ENCODE measurements around the gene PDE5A. TPM values are rescaled to one million over a fixed set of nuclear protein-coding genes. Genes with fewer than 3 reads are reported as not detected.
"Not testable (repeated sequence)": the region's sequence is repeated elsewhere in the genome, so short reads cannot be mapped to it uniquely, and the experiment has no call there.

Gene PDE5A
- total RNA-seq, 1 experiment from 2014 or later = 0.89 TPM

DNA sequence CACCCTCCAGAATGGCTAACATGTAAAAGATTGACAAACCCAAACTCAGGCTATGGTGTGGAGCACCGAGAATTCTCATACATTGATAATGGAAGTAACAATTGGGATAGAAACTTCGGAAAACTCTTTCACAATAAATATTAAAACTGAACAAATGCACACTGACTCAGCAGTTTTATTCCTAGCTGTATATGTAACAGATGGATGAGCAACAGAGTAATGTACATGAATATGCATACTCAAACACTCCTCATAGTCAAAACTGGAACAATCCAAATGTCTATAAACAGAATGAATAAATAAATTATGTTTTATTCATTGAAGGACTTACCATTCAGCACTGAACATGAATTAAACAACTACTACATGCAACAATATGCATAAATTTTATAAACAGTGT, 37.1 kb upstream of the PDE5A start:
- ChIA-PET POLR2A (no interaction called here), CTCF (interaction anchor here (0.7 to 1.1 kb wide), 2 partner anchors 37 to 1538 kb away, joined by 3 to 4 read pairs; partner anchors contain the start of gene PDE5A)
- no peaks in the 10 kb centered on the region for H3K27me3 Mint-ChIP-seq (ENCODE audit: insufficient read depth, unreplicated experiment)
- intact Hi-C loops (cut with micrococcal nuclease) = no loop called here
- no peak overlapping the region for H3K27ac Mint-ChIP-seq (ENCODE audit: low read depth, unreplicated experiment)
- H3K9me3 Mint-ChIP-seq (ENCODE audit: unreplicated experiment) = no peaks in the 10 kb centered on the region
- TF ChIP-seq CTCF (IDR thresholded peaks at IDR 0.05; ENCODE audit: unreplicated experiment) = no peak
- no peaks in the 10 kb centered on the region for H3K4me1 Mint-ChIP-seq (ENCODE audit: insufficient read depth, unreplicated experiment)
- no TSS peak for BruUV-seq (replicated peaks)
- no peak for DNase-seq (ENCODE audit: unreplicated experiment)
- H3K36me3 Mint-ChIP-seq (ENCODE audit: insufficient read depth, unreplicated experiment) = no peaks in the 10 kb centered on the region
- H3K4me3 Mint-ChIP-seq (ENCODE audit: unreplicated experiment) = no peak overlapping the region

- no peak for DNase-seq (ENCODE audit: unreplicated experiment)
- H3K27me3 Mint-ChIP-seq (ENCODE audit: insufficient read depth, unreplicated experiment) = no peaks in the 10 kb centered on the region
- H3K4me3 Mint-ChIP-seq (ENCODE audit: unreplicated experiment) = no peak overlapping the region
- BruUV-seq (replicated peaks) = no TSS peak
- ChIA-PET CTCF (interaction anchor here (0.6 to 1.5 kb wide), 4 partner anchors 23 to 124 kb away, joined by 4 to 7 read pairs (median 4); partner anchors contain the start of gene PDE5A), POLR2A (no interaction called here)
- no peak overlapping the region for H3K27ac Mint-ChIP-seq (ENCODE audit: low read depth, unreplicated experiment)
- H3K36me3 Mint-ChIP-seq (ENCODE audit: insufficient read depth, unreplicated experiment) = no peaks in the 10 kb centered on the region
- TF ChIP-seq CTCF (IDR thresholded peaks at IDR 0.05; ENCODE audit: unreplicated experiment) = no peak
- no peaks in the 10 kb centered on the region for H3K9me3 Mint-ChIP-seq (ENCODE audit: unreplicated experiment)
- intact Hi-C loops (cut with micrococcal nuclease) = no loop called here
- no peaks in the 10 kb centered on the region for H3K4me1 Mint-ChIP-seq (ENCODE audit: insufficient read depth, unreplicated experiment)
Measured at GRCh38 chr4:119664168-119664907, 35.7 kb upstream of the PDE5A start.

DNA sequence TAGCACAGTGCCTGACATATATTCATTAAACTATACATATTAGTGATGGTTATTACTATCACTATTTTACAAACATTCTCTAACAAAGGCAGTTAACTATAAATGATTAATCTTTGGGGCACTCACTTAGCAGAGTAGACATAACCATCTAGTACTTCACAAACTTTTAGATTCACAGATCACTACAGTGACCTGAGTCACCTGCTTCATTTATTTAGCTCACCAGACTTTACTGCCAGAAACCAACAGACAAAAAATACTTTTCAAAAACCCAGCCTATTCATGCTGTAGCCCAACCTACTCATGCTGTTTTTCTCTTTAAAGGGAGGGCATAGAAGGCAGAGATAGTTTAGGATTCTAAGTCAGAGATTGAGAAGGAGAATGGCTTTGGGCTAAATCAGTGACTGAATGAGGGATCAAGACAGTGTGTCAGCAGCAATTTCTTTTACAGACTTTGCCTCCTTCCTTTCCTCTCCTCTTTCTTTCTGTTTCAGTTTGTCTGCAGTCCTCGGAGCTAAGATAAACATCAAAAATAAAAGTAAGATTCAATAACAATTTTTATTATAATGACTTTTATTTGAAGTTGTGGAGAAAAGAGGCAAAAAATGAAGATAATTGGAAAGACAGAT, 34.7 kb upstream of the PDE5A start:
- TF ChIP-seq CTCF (IDR thresholded peaks at IDR 0.05; ENCODE audit: unreplicated experiment) = no peak
- no peaks in the 10 kb centered on the region for H3K27me3 Mint-ChIP-seq (ENCODE audit: insufficient read depth, unreplicated experiment)
- no peak for DNase-seq (ENCODE audit: unreplicated experiment)
- no peaks in the 10 kb centered on the region for H3K9me3 Mint-ChIP-seq (ENCODE audit: unreplicated experiment)
- H3K4me3 Mint-ChIP-seq (ENCODE audit: unreplicated experiment) = no peak overlapping the region
- POLR2A ChIA-PET = interaction anchor here (0.6 kb wide), 1 partner anchor 546 kb away, joined by 3 read pairs; no protein-coding TSS in a partner anchor
- H3K4me1 Mint-ChIP-seq (ENCODE audit: insufficient read depth, unreplicated experiment) = no peaks in the 10 kb centered on the region
- CTCF ChIA-PET = interaction anchor here (0.6 kb wide), 2 partner anchors 15 to 22 kb away, joined by 3 to 4 read pairs; no protein-coding TSS in a partner anchor
- no peak overlapping the region for H3K27ac Mint-ChIP-seq (ENCODE audit: low read depth, unreplicated experiment)
- BruUV-seq (replicated peaks) = no TSS peak
- H3K36me3 Mint-ChIP-seq (ENCODE audit: insufficient read depth, unreplicated experiment) = no peaks in the 10 kb centered on the region
- intact Hi-C loops (cut with micrococcal nuclease) = no loop called here

DNA sequence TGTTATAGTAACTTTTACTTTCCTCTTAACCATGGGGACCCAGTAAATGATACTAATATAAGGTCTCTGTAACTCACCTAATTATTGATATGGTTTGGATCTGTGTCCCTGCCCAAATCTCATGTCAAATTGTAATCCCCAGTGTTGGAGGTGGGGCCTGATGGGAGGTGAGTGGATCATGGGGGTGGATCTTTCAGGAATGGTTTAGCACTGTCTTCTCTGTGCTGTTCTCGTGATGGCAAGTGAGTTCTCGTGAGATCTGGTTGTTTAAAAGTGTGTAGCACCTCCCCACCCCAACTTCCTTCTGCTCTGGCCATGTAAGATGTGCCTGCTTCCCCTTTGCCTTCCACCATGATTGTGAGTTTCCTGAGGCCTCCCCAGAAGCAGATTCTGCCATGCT, 34.0 kb upstream of the PDE5A start:
- H3K36me3 Mint-ChIP-seq (ENCODE audit: insufficient read depth, unreplicated experiment); BruUV-seq (replicated peaks); DNase-seq (ENCODE audit: unreplicated experiment); H3K4me3 Mint-ChIP-seq (ENCODE audit: unreplicated experiment); H3K27ac Mint-ChIP-seq (ENCODE audit: low read depth, unreplicated experiment); H3K9me3 Mint-ChIP-seq (ENCODE audit: unreplicated experiment); intact Hi-C loops (cut with micrococcal nuclease); H3K4me1 Mint-ChIP-seq (ENCODE audit: insufficient read depth, unreplicated experiment); H3K27me3 Mint-ChIP-seq (ENCODE audit: insufficient read depth, unreplicated experiment): not testable (repeated sequence)
- CTCF ChIA-PET = interaction anchor here (0.6 kb wide), 2 partner anchors 15 to 1256 kb away, joined by 3 read pairs; no protein-coding TSS in a partner anchor
- POLR2A ChIA-PET = interaction anchor here (1.1 kb wide), 1 partner anchor 20 kb away, joined by 4 read pairs; no protein-coding TSS in a partner anchor
